NCI-H1417 (cell line): ENCODE measurements around the gene BUD13.

Experiments used
- DNase-seq, 3 experiments: peaks; one replicate each; lab custom pipeline; 2025; lab: John Stamatoyannopoulos, UW

BUD13 gene

GRCh38 chr11:116716621-116717020 lies 56.2 kb downstream of the BUD13 start:
- no peak for DNase-seq

DNA sequence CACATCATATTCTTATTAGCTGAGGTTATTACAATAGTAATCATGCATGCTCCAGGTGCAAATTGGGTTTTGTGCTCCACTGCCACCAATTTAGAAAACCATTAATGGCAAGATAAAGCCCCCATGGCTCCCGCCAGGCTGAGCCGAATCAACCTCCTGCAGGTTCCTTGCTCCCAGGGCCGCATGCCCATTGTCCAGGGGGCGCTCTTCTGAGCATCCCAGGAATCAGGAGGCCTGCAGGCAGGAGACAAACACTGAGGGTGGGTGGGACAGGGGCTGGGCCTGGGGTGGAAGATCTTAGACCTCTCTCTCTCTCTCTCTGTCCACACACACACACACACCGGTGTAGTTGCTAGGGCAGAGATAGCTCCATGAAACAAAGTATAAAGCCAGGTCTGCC lies 57.4 kb downstream of the BUD13 start:
- no peak for DNase-seq

- no peak for DNase-seq
Observed at GRCh38 chr11:116714902-116715301, 57.9 kb downstream of the BUD13 start.

- DNase-seq: no peak
Observed at GRCh38 chr11:116712428-116712827, 60.4 kb downstream of the BUD13 start.

DNA sequence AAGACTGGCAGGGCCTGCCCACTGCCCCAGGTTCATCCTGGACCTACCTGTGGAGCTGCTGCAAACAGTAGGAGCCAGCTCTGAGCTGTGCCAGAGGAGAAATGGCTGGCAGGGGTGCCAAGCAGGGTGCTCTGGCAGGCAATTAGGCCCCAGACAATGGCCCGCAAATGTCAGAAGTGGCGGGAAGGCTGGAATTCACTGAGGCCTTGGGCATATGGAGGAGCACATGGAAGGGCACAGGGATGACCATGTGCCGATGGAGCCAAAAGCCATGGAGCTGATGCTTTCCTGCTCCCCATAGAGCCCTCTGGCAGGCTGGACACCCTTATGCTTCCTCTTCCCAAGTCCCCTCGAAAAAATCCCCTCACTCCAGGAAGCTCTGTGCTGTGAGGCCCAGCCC lies 62.0 kb downstream of the BUD13 start:
- DNase-seq: no peak

DNA sequence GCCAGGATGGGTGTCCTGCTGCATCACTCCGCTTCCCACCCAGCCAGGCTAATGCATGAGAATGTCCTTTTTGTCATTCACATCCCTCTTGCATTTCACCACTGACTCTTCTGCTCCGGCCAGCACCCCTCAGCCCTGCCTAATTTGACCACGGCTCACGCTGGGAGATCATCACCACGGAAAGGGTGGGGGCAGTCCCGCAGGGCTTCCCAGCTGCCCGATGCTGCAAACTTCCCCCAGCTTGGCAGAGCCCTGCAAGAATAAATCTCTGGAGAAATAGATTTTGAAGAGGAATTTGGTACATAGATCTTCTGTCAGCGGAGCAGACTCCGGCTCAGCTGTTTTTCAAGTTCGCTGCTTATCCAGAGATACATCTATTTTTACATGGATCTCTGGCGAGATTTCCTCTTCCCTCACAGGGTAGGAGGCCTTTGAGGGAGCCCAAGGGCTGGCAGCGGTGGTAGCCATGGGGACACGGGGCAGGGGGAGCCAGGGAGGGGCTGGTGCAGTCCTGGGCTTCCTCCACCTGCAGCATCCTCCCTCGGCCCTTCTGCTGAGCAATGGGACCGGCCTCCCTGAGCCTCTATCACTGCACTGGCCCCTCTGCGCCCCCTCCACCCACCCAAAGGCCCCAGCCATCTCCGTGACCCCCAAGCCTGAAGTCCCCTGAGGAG lies 62.6 kb downstream of the BUD13 start:
- no peak for DNase-seq

DNA sequence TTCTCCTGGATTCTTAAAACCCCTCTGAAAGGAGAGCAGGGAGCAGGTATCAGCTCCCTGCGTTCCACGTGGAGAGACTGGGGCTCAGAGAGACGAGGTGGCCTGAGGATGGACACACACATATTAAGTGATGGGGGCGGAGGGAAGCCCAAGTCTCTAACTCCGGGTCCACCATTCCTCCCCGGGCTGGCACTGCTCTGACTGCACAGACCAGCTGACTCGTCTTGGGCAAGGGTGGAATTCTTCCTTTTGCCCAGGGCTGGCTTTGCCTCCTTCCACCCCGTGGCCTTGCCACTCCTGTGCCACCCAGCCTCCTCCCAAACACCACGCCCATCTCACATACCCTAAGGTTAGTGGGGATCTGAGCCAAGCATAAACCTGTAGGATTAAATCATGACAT lies 65.0 kb downstream of the BUD13 start:
- no peak for DNase-seq

DNA sequence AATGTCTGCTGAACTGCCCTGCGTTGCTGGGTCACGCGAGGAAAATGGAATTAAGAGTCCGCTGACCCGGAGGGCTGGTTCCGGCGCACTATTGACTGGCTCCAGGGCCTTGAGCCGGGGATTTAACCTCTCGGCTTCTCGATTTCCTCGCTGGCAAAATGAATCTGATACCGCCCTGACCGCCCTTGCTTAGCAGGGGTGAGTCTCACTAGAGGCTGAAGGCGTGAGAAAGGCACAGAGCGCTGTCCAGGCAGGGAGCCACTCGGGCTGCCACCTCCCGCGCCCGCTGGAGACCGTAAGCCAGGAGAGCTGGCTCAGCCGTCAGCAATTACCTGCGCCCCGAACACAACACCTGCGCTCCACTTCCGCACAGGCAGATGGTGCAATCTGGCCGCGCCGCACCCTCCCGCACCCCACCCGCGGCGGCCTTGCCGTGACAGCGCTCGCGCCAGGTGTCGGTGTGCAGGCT lies 65.6 kb downstream of the BUD13 start:
- DNase-seq: peak; percentile 72 to 94 (median 89)

- DNase-seq: peak; percentile 69 to 91 (median 76)
Observed at GRCh38 chr11:116703421-116703820, 69.4 kb downstream of the BUD13 start.

- DNase-seq: peak in 2 of 3 experiments; percentile 48 to 65
Observed at GRCh38 chr11:116702772-116703385, 69.9 kb downstream of the BUD13 start.

- DNase-seq: no peak
Observed at GRCh38 chr11:116701876-116702275, 70.9 kb downstream of the BUD13 start.

GRCh38 chr11:116701297-116701801 lies 71.4 kb downstream of the BUD13 start:
- DNase-seq: no peak

GRCh38 chr11:116700586-116701220 lies 72.1 kb downstream of the BUD13 start:
- no peak for DNase-seq
